ENCODE data around the gene RAI1.

Gene RAI1

GRCh38 chr17:17741349-17742023 is 60.2 kb downstream of the RAI1 start:
- H3K27ac ChIP-seq (ENCODE audit: insufficient read depth, low read length, poor library complexity, severe bottlenecking): no peak overlapping the region
- no peaks in the 10 kb centered on the region for H3K4me1 ChIP-seq (ENCODE audit: control insufficient read depth, insufficient read depth, low read length, poor library complexity, severe bottlenecking)
- H3K36me3 ChIP-seq (ENCODE audit: control insufficient read depth, insufficient read depth, low read length): no peaks in the 10 kb centered on the region
- no peak overlapping the region for H3K4me3 ChIP-seq (ENCODE audit: insufficient read depth, low read depth, low read length, poor library complexity, severe bottlenecking)
- no peaks in the 10 kb centered on the region for H3K9me3 ChIP-seq (ENCODE audit: control insufficient read depth, low read length)
- H3K27me3 ChIP-seq (replicated peaks; ENCODE audit: control insufficient read depth, insufficient read depth, low read length, poor library complexity, severe bottlenecking): no peaks in the 10 kb centered on the region
- DNase-seq: no peak

- H3K9me3 ChIP-seq (ENCODE audit: control insufficient read depth, low read length): no peaks in the 10 kb centered on the region
- DNase-seq: no peak
- no peaks in the 10 kb centered on the region for H3K27me3 ChIP-seq (replicated peaks; ENCODE audit: control insufficient read depth, insufficient read depth, low read length, poor library complexity, severe bottlenecking)
- no peak overlapping the region for H3K27ac ChIP-seq (ENCODE audit: insufficient read depth, low read length, poor library complexity, severe bottlenecking)
- no peak overlapping the region for H3K4me3 ChIP-seq (ENCODE audit: insufficient read depth, low read depth, low read length, poor library complexity, severe bottlenecking)
- H3K36me3 ChIP-seq (ENCODE audit: control insufficient read depth, insufficient read depth, low read length): no peaks in the 10 kb centered on the region
- no peaks in the 10 kb centered on the region for H3K4me1 ChIP-seq (ENCODE audit: control insufficient read depth, insufficient read depth, low read length, poor library complexity, severe bottlenecking)
These were observed 60.9 kb downstream of the RAI1 start for GRCh38 chr17:17742133-17742621.

GRCh38 chr17:17742688-17743390 is 61.6 kb downstream of the RAI1 start:
- no peaks in the 10 kb centered on the region for H3K4me1 ChIP-seq (ENCODE audit: control insufficient read depth, insufficient read depth, low read length, poor library complexity, severe bottlenecking)
- no peak overlapping the region for H3K4me3 ChIP-seq (ENCODE audit: insufficient read depth, low read depth, low read length, poor library complexity, severe bottlenecking)
- H3K27ac ChIP-seq (ENCODE audit: insufficient read depth, low read length, poor library complexity, severe bottlenecking): no peak overlapping the region
- no peak for DNase-seq
- H3K36me3 ChIP-seq (ENCODE audit: control insufficient read depth, insufficient read depth, low read length): no peaks in the 10 kb centered on the region
- H3K27me3 ChIP-seq (replicated peaks; ENCODE audit: control insufficient read depth, insufficient read depth, low read length, poor library complexity, severe bottlenecking): no peaks in the 10 kb centered on the region
- no peaks in the 10 kb centered on the region for H3K9me3 ChIP-seq (ENCODE audit: control insufficient read depth, low read length)

- H3K9me3 ChIP-seq (ENCODE audit: control insufficient read depth, low read length): no peaks in the 10 kb centered on the region
- no peaks in the 10 kb centered on the region for H3K36me3 ChIP-seq (ENCODE audit: control insufficient read depth, insufficient read depth, low read length)
- H3K27me3 ChIP-seq (replicated peaks; ENCODE audit: control insufficient read depth, insufficient read depth, low read length, poor library complexity, severe bottlenecking): no peaks in the 10 kb centered on the region
- no peak overlapping the region for H3K4me3 ChIP-seq (ENCODE audit: insufficient read depth, low read depth, low read length, poor library complexity, severe bottlenecking)
- H3K27ac ChIP-seq (ENCODE audit: insufficient read depth, low read length, poor library complexity, severe bottlenecking): no peak overlapping the region
- DNase-seq: no peak
- H3K4me1 ChIP-seq (ENCODE audit: control insufficient read depth, insufficient read depth, low read length, poor library complexity, severe bottlenecking): no peaks in the 10 kb centered on the region
These were observed 62.3 kb downstream of the RAI1 start for GRCh38 chr17:17743391-17744112.

GRCh38 chr17:17744116-17744515 is 62.9 kb downstream of the RAI1 start:
- H3K4me1 ChIP-seq (ENCODE audit: control insufficient read depth, insufficient read depth, low read length, poor library complexity, severe bottlenecking): peaks cover 1% of the 10 kb centered on the region
- H3K27me3 ChIP-seq (replicated peaks; ENCODE audit: control insufficient read depth, insufficient read depth, low read length, poor library complexity, severe bottlenecking): no peaks in the 10 kb centered on the region
- H3K9me3 ChIP-seq (ENCODE audit: control insufficient read depth, low read length): no peaks in the 10 kb centered on the region
- no peak for DNase-seq
- H3K4me3 ChIP-seq (ENCODE audit: insufficient read depth, low read depth, low read length, poor library complexity, severe bottlenecking): no peak overlapping the region
- H3K27ac ChIP-seq (ENCODE audit: insufficient read depth, low read length, poor library complexity, severe bottlenecking): no peak overlapping the region
- no peaks in the 10 kb centered on the region for H3K36me3 ChIP-seq (ENCODE audit: control insufficient read depth, insufficient read depth, low read length)

- no peaks in the 10 kb centered on the region for H3K27me3 ChIP-seq (replicated peaks; ENCODE audit: control insufficient read depth, insufficient read depth, low read length, poor library complexity, severe bottlenecking)
- DNase-seq: no peak
- no peaks in the 10 kb centered on the region for H3K9me3 ChIP-seq (ENCODE audit: control insufficient read depth, low read length)
- no peak overlapping the region for H3K27ac ChIP-seq (ENCODE audit: insufficient read depth, low read length, poor library complexity, severe bottlenecking)
- H3K4me3 ChIP-seq (ENCODE audit: insufficient read depth, low read depth, low read length, poor library complexity, severe bottlenecking): no peak overlapping the region
- no peaks in the 10 kb centered on the region for H3K36me3 ChIP-seq (ENCODE audit: control insufficient read depth, insufficient read depth, low read length)
- peaks cover 18% of the 10 kb centered on the region for H3K4me1 ChIP-seq (ENCODE audit: control insufficient read depth, insufficient read depth, low read length, poor library complexity, severe bottlenecking)
These were observed 64.5 kb downstream of the RAI1 start for GRCh38 chr17:17745476-17746455.

GRCh38 chr17:17748179-17748578 is 66.9 kb downstream of the RAI1 start:
- Histone ChIP-seq H3K27ac (ENCODE audit: insufficient read depth, low read length, poor library complexity, severe bottlenecking) (no peak overlapping the region), H3K4me1 (ENCODE audit: control insufficient read depth, insufficient read depth, low read length, poor library complexity, severe bottlenecking) (peaks cover 39% of the 10 kb centered on the region), H3K36me3 (ENCODE audit: control insufficient read depth, insufficient read depth, low read length) (no peaks in the 10 kb centered on the region), H3K9me3 (ENCODE audit: control insufficient read depth, low read length) (no peaks in the 10 kb centered on the region), H3K4me3 (ENCODE audit: insufficient read depth, low read depth, low read length, poor library complexity, severe bottlenecking) (no peak overlapping the region), H3K27me3 (replicated peaks; ENCODE audit: control insufficient read depth, insufficient read depth, low read length, poor library complexity, severe bottlenecking) (no peaks in the 10 kb centered on the region)
- no peak for DNase-seq

GRCh38 chr17:17748604-17749003 is 67.3 kb downstream of the RAI1 start:
- Histone ChIP-seq H3K27me3 (replicated peaks; ENCODE audit: control insufficient read depth, insufficient read depth, low read length, poor library complexity, severe bottlenecking) (no peaks in the 10 kb centered on the region), H3K36me3 (ENCODE audit: control insufficient read depth, insufficient read depth, low read length) (no peaks in the 10 kb centered on the region), H3K27ac (ENCODE audit: insufficient read depth, low read length, poor library complexity, severe bottlenecking) (no peak overlapping the region), H3K4me1 (ENCODE audit: control insufficient read depth, insufficient read depth, low read length, poor library complexity, severe bottlenecking) (peaks cover 40% of the 10 kb centered on the region), H3K9me3 (ENCODE audit: control insufficient read depth, low read length) (no peaks in the 10 kb centered on the region), H3K4me3 (ENCODE audit: insufficient read depth, low read depth, low read length, poor library complexity, severe bottlenecking) (no peak overlapping the region)
- no peak for DNase-seq

- Histone ChIP-seq H3K9me3 (ENCODE audit: control insufficient read depth, low read length) (no peaks in the 10 kb centered on the region), H3K4me3 (ENCODE audit: insufficient read depth, low read depth, low read length, poor library complexity, severe bottlenecking) (no peak overlapping the region), H3K4me1 (ENCODE audit: control insufficient read depth, insufficient read depth, low read length, poor library complexity, severe bottlenecking) (peaks cover 40% of the 10 kb centered on the region), H3K36me3 (ENCODE audit: control insufficient read depth, insufficient read depth, low read length) (no peaks in the 10 kb centered on the region), H3K27ac (ENCODE audit: insufficient read depth, low read length, poor library complexity, severe bottlenecking) (peak overlapping the region; percentile 31), H3K27me3 (replicated peaks; ENCODE audit: control insufficient read depth, insufficient read depth, low read length, poor library complexity, severe bottlenecking) (no peaks in the 10 kb centered on the region)
- no peak for DNase-seq
These were observed 67.9 kb downstream of the RAI1 start for GRCh38 chr17:17749025-17749772.
